ENCODE data around the gene OSBPL2.

Gene OSBPL2

DNA sequence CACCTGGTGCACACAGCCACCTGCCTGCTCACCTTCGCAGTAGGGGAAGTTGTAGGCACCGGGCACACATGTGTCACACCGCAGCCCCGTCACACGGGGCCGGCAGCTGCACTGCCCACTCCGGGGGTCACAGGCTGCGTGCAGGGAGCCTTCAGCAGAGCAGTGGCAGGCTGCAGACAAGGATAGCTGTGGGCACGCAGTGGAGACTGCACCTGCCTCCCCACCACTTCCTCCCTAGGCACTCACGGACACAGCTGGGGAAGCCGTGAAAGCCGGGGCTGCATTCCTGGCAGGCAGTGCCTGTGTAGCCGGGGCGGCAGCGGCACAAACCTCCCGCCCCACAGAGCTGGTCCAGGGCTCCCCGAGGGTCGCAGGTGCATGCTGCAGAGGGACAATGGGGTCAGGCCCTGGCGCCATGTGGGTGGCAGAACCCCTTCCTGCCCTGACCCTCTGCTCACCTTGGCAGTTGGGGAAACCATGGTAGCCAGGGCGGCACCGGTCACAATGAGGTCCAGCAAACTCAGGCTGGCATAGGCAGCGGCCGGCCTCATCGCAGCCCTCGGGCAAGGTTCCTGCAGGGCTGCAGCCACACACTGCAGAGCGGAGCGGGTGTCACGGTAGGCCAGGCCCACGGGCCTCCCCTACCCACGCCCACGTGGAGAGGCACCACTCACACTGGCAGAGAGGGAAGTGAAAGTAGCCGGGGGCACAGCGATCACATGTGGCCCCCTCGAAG lies 99.4 kb downstream of the OSBPL2 start:
- Histone ChIP-seq H3K4me3 (replicated peaks; ENCODE audit: low read depth, low read length) (no peak overlapping the region), H3K27me3 (replicated peaks; ENCODE audit: control insufficient read depth, insufficient read depth, low read length) (no peaks in the 10 kb centered on the region), H3K36me3 (ENCODE audit: control insufficient read depth, insufficient read depth, low read length) (no peaks in the 10 kb centered on the region)
- TF ChIP-seq CTCF (IDR thresholded peaks at IDR 0.05; ENCODE audit: insufficient read depth, low read length, poor library complexity, severe bottlenecking) = no peak
- peak; percentile 80 for DNase-seq (ENCODE audit: extremely low read depth, insufficient read length)

GRCh38 chr20:62338294-62338620 lies 99.9 kb downstream of the OSBPL2 start:
- Histone ChIP-seq H3K4me3 (replicated peaks; ENCODE audit: low read depth, low read length) (no peak overlapping the region), H3K27me3 (replicated peaks; ENCODE audit: control insufficient read depth, insufficient read depth, low read length) (no peaks in the 10 kb centered on the region), H3K36me3 (ENCODE audit: control insufficient read depth, insufficient read depth, low read length) (no peaks in the 10 kb centered on the region)
- no peak for DNase-seq (ENCODE audit: extremely low read depth, insufficient read length)
- no peak for TF ChIP-seq CTCF (IDR thresholded peaks at IDR 0.05; ENCODE audit: insufficient read depth, low read length, poor library complexity, severe bottlenecking)

GRCh38 chr20:62339647-62340062 lies 101.3 kb downstream of the OSBPL2 start:
- TF ChIP-seq CTCF (IDR thresholded peaks at IDR 0.05; ENCODE audit: insufficient read depth, low read length, poor library complexity, severe bottlenecking) = no peak
- no peaks in the 10 kb centered on the region for H3K36me3 ChIP-seq (ENCODE audit: control insufficient read depth, insufficient read depth, low read length)
- H3K27me3 ChIP-seq (replicated peaks; ENCODE audit: control insufficient read depth, insufficient read depth, low read length) = no peaks in the 10 kb centered on the region
- peak; percentile 74 for DNase-seq (ENCODE audit: extremely low read depth, insufficient read length)
- peak overlapping the region; percentile 58 for H3K4me3 ChIP-seq (replicated peaks; ENCODE audit: low read depth, low read length)

GRCh38 chr20:62342910-62343309 lies 104.6 kb downstream of the OSBPL2 start:
- H3K4me3 ChIP-seq (replicated peaks; ENCODE audit: low read depth, low read length) = no peak overlapping the region
- H3K27me3 ChIP-seq (replicated peaks; ENCODE audit: control insufficient read depth, insufficient read depth, low read length) = no peaks in the 10 kb centered on the region
- H3K36me3 ChIP-seq (ENCODE audit: control insufficient read depth, insufficient read depth, low read length) = no peaks in the 10 kb centered on the region
- no peak for TF ChIP-seq CTCF (IDR thresholded peaks at IDR 0.05; ENCODE audit: insufficient read depth, low read length, poor library complexity, severe bottlenecking)
- no peak for DNase-seq (ENCODE audit: extremely low read depth, insufficient read length)

DNA sequence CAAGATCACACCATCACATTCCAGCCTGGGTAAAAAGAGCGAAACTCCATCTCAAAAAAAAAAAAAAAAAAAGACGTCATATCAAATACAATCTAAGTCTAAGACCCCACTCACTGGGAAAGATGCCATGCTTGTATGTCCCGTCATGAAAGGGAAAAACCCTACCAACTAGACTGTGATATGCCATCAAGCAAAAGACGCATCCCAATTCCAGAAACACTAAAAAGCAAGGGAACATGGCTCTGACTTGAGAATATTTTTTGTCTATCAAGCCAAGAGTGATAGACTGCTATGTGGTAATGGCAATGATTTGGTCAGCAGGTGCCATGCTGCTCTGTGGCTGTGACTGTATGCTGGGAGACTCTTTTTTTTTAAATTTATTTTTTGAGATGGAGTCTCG lies 105.8 kb downstream of the OSBPL2 start:
- no peaks in the 10 kb centered on the region for H3K36me3 ChIP-seq (ENCODE audit: control insufficient read depth, insufficient read depth, low read length)
- no peak for DNase-seq (ENCODE audit: extremely low read depth, insufficient read length)
- TF ChIP-seq CTCF (IDR thresholded peaks at IDR 0.05; ENCODE audit: insufficient read depth, low read length, poor library complexity, severe bottlenecking) = no peak

GRCh38 chr20:62344782-62345181 lies 106.5 kb downstream of the OSBPL2 start:
- no peak for DNase-seq (ENCODE audit: extremely low read depth, insufficient read length)
- H3K4me3 ChIP-seq (replicated peaks; ENCODE audit: low read depth, low read length) = no peak overlapping the region
- no peak for TF ChIP-seq CTCF (IDR thresholded peaks at IDR 0.05; ENCODE audit: insufficient read depth, low read length, poor library complexity, severe bottlenecking)
- no peaks in the 10 kb centered on the region for H3K36me3 ChIP-seq (ENCODE audit: control insufficient read depth, insufficient read depth, low read length)
- H3K27me3 ChIP-seq (replicated peaks; ENCODE audit: control insufficient read depth, insufficient read depth, low read length) = no peaks in the 10 kb centered on the region

More for the DNA sequence above, 105.8 kb downstream of the OSBPL2 start:
- H3K4me3 ChIP-seq (replicated peaks; ENCODE audit: low read depth, low read length) = no peak overlapping the region
- H3K27me3 ChIP-seq (replicated peaks; ENCODE audit: control insufficient read depth, insufficient read depth, low read length) = no peaks in the 10 kb centered on the region

Data from GM06990 (cell line).